GM18498 (cell line): ENCODE results near the gene TUBA1C.
A peak's percentile ranks its signal among the peaks of the same experiment; 100 is the strongest.

ENCODE experiments used
- ATAC-seq: cut with Tn5 transposase; IDR thresholded peaks from one replicate; pipeline ENCODE4 v1.9.1; 2021; ENCODE audit warnings: mild to moderate bottlenecking, moderate library complexity; ENCODE audit not compliant: unreplicated experiment

Gene TUBA1C

GRCh38 chr12:49264873-49265792, at the start of gene TUBA1C:
TUBA1C (plus strand) TSS chr12:49265082; CDS start chr12:49265182, 100 bp downstream.
- ATAC-seq = peak; percentile 85

- ATAC-seq = no peak
Observed at GRCh38 chr12:49219417-49220026, 45.4 kb upstream of the TUBA1C start.

- no peak for ATAC-seq
Observed at GRCh38 chr12:49220972-49221371, 43.9 kb upstream of the TUBA1C start.

- ATAC-seq = no peak
Observed at GRCh38 chr12:49223122-49223521, 41.8 kb upstream of the TUBA1C start.

- no peak for ATAC-seq
Observed at GRCh38 chr12:49223590-49224369, 41.1 kb upstream of the TUBA1C start.

- ATAC-seq = no peak
Observed at GRCh38 chr12:49225576-49226166, 39.2 kb upstream of the TUBA1C start.

GRCh38 chr12:49227713-49228112, 37.2 kb upstream of the TUBA1C start:
- ATAC-seq = no peak

- no peak for ATAC-seq
Observed at GRCh38 chr12:49228653-49229052, 36.2 kb upstream of the TUBA1C start.

GRCh38 chr12:49230176-49230804, 34.6 kb upstream of the TUBA1C start:
- no peak for ATAC-seq

- ATAC-seq = no peak
Observed at GRCh38 chr12:49230805-49231194, 34.1 kb upstream of the TUBA1C start.

- ATAC-seq = no peak
Observed at GRCh38 chr12:49231878-49232655, 32.8 kb upstream of the TUBA1C start.

- no peak for ATAC-seq
Observed at GRCh38 chr12:49232940-49233841, 31.7 kb upstream of the TUBA1C start.

- no peak for ATAC-seq
Observed at GRCh38 chr12:49233842-49234526, 30.9 kb upstream of the TUBA1C start.

GRCh38 chr12:49236423-49236822, 28.5 kb upstream of the TUBA1C start:
- ATAC-seq = no peak

GRCh38 chr12:49243631-49244030, 21.3 kb upstream of the TUBA1C start:
- no peak for ATAC-seq

GRCh38 chr12:49244176-49244575, 20.7 kb upstream of the TUBA1C start:
- no peak for ATAC-seq

- no peak for ATAC-seq
Observed at GRCh38 chr12:49251357-49251756, 13.5 kb upstream of the TUBA1C start.

- no peak for ATAC-seq
Observed at GRCh38 chr12:49253033-49253623, 11.8 kb upstream of the TUBA1C start.
